HK-2 (cell line): ENCODE data around the gene DUSP12.

Source experiments
- DNase-seq: peaks from one replicate; pipeline ENCODE4 v3.0.0-alpha.2; 2018; ENCODE audit not compliant: unreplicated experiment

The DUSP12 gene

DNA sequence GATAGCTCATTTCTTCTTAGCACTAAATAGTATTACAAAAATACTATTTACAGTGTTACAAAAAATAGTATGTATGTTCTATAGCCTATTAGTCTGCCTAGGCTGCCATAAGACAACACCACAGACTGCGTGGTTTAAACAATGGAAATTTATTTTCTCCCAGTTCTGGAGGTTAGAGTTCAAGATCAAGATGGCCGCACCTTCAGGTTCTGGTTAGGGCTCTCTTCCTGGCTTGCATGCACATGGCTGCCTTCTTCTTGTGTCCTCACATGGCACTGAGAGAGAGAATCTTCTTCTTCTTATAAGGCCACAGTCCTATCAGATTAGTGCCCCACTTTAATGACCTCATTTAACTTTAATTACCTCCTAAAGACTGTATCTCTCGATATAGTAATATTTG, 20.7 kb downstream of the DUSP12 start:
- DNase-seq: no peak

- no peak for DNase-seq
Measured at GRCh38 chr1:161771161-161771560, 21.6 kb downstream of the DUSP12 start.

DNA sequence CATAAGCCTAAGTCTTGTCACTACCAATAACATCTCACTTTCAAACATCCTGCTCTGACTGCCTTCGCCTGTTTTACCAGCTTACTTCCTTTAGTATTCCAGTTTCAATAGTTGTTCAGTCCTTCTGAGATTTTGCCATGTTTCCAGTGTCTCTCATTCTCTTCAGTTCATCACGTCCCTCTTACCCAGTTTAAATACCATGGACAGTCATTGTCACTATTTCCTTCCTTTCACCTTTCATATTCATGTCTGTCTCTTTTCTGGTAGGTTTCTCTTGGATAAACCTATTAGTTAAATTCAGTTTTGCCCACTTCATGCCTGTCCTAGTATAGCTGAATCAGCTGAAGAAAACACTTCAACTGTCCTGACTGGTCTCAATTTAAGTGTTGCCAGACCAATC, 22.4 kb downstream of the DUSP12 start:
- DNase-seq: no peak

- DNase-seq: no peak
Measured at GRCh38 chr1:161772397-161772796, 22.8 kb downstream of the DUSP12 start.

DNA sequence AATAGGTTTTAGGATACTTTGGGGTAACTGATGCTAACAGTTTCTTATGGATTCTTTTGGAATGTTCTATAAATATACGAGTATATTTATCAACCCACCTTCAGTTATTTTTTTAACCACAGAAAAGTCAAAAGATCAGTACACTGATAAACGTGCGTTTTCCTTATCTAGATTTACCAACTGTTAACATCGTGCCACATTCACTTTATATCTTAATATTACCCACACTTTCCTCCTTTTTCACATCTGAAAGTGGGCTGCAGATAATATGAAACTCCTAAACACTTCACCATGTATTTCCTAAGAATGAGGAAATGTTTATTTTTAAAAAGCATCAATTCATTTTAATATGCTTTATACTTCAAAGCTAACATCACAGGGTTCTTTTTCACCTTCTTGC, 24.2 kb downstream of the DUSP12 start:
- DNase-seq: no peak

GRCh38 chr1:161777261-161777660, 27.7 kb downstream of the DUSP12 start:
- DNase-seq: no peak

- no peak for DNase-seq
Measured at GRCh38 chr1:161778522-161778921, 28.9 kb downstream of the DUSP12 start.

- DNase-seq: no peak
Measured at GRCh38 chr1:161779393-161779792, 29.8 kb downstream of the DUSP12 start.

DNA sequence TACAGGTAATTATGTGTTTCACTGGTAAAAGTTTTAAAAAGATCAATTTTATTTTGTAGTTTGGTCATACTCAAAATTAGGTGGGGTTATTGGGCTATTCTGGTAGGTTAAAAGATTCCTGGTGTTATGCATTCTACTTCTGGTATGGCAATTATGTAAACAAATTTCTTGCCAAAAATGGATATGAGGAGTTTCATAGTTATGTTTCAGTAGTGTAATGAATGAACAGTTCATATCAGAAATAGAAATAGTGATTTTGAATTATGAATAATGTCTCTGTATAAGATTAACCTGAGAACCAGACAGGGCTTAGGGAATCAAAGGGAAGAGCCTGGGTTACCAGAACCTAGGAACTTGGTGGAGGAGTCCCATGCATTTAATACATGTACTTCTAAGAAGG, 32.4 kb downstream of the DUSP12 start:
- no peak for DNase-seq

GRCh38 chr1:161782886-161783285, 33.3 kb downstream of the DUSP12 start:
- DNase-seq: no peak

GRCh38 chr1:161784968-161785367, 35.4 kb downstream of the DUSP12 start:
- DNase-seq: no peak

DNA sequence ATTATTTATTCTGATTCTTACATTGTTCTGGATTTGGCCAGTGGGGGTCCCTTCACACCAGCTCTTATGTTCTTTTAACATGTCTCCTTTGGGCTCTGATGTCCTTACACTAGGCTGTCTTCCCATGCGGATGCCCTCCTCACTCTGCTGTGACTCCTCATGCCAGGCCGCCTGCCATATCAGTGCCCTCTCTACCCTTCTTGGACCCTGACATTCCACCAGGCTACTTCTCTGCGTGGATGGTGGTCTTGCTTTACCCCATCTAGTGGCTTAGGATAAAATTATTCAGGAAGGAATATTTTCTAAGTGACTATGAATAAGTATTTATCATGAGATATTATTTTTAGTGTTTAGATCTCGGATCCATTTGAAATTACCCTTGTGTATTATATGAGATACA, 37.8 kb downstream of the DUSP12 start:
- DNase-seq: no peak

GRCh38 chr1:161790587-161791317, 41.2 kb downstream of the DUSP12 start:
- no peak for DNase-seq

DNA sequence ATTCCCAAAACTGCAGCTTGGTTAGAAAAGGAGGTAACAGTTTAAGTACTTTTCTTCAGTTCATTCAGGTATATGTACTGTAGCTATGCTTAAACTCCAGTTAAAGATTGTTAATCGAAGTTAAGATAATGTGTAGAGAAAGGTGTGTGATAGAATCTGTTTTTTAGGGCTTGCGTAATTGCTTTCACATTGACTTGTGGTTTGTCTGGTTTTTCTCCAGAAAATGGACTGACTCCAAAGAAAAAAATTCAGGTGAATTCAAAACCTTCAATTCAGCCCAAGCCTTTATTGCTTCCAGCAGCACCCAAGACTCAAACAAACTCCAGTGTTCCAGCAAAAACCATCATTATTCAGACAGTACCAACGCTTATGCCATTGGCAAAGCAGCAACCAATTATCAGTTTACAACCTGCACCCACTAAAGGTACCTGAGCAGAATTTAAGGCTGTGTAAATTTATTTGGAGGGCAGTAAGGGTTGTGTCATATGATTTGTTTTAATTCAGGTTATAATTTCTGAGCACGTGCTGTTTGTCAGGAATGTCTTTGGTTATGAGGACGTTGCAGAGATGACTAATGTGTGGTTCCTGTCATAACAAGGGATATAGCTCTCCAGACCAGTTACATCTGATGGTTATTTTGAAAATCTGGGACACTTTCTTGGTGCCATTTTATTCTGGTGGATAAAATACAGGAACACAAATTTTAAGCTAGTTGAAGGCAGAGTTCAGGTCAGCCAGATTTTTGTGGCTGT, 42.5 kb downstream of the DUSP12 start:
- no peak for DNase-seq

- no peak for DNase-seq
Measured at GRCh38 chr1:161792740-161793139, 43.2 kb downstream of the DUSP12 start.

DNA sequence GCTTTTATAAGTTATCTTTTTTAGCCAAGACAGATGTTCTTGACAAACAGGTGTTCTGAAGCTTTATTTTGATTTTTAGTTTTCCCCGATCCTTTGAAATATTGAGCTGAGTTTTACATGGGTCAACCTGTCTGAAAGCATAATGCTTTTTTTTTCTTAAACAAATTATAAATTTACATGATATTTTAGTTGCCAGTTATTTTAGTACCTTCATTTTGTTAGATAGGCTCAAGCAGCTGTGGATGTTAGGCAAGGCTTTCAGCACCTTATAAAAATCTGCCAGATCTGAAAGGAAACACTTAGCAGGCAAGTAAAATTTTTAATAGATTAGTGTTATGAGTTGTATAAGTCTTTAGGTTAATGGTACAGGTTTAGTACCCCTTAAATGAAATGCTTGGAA, 50.2 kb downstream of the DUSP12 start:
- DNase-seq: no peak

GRCh38 chr1:161801955-161802354, 52.4 kb downstream of the DUSP12 start:
- no peak for DNase-seq

DNA sequence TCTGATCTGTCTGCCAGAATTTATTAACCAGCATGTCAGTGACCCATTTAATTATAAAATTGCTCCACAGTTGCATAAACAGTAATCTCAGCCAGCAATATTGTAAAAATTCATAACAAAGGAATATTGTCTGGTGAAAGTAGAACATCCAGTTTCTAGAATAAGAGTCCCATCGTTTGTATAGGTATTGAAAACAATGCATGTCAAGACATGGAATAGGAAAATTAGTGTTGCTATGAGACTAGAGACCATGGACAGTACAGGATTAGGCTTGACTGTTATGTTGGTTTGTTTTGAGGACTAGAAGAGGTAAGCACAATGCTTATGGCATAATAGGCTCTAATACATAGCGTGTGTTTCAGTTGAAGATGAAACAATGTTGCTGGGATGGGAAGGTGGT, 53.6 kb downstream of the DUSP12 start:
- DNase-seq: no peak

GRCh38 chr1:161805399-161806197, 56.0 kb downstream of the DUSP12 start:
- no peak for DNase-seq
